GM19372 (cell line): ENCODE data around the gene ADAD1.

ENCODE experiments used
- ATAC-seq: cut with Tn5 transposase; IDR thresholded peaks from one replicate; pipeline ENCODE4 v1.9.1; 2021; ENCODE audit warnings: mild to moderate bottlenecking, low read depth, moderate library complexity; ENCODE audit not compliant: unreplicated experiment

The ADAD1 gene

GRCh38 chr4:122453384-122453995 lies 74.7 kb downstream of the ADAD1 start:
- ATAC-seq: no peak

- no peak for ATAC-seq
These were observed 77.7 kb downstream of the ADAD1 start, which contains the start of gene IL2 for GRCh38 chr4:122456231-122457116. IL2 (minus strand) TSS chr4:122456725; CDS start chr4:122456440, 285 bp downstream.

- ATAC-seq: peak; percentile 85
These were observed 79.8 kb downstream of the ADAD1 start for GRCh38 chr4:122458625-122459024.

GRCh38 chr4:122469457-122469856 lies 90.6 kb downstream of the ADAD1 start:
- ATAC-seq: no peak

- ATAC-seq: no peak
These were observed 96.4 kb downstream of the ADAD1 start for GRCh38 chr4:122475233-122475632.

GRCh38 chr4:122476126-122476525 lies 97.3 kb downstream of the ADAD1 start:
- ATAC-seq: no peak

GRCh38 chr4:122476745-122477144 lies 97.9 kb downstream of the ADAD1 start:
- no peak for ATAC-seq
